ENCODE measurements around the gene NUDT12. TPM values are rescaled to one million over a fixed set of nuclear protein-coding genes. Genes with fewer than 3 reads are reported as not detected.

Gene NUDT12
- total RNA-seq (2022; extraction: Qiagen RNA extraction; ENCODE audit: low read depth): 0.98 to 1.8 TPM (median 1.6 TPM) in 5 replicates

DNA sequence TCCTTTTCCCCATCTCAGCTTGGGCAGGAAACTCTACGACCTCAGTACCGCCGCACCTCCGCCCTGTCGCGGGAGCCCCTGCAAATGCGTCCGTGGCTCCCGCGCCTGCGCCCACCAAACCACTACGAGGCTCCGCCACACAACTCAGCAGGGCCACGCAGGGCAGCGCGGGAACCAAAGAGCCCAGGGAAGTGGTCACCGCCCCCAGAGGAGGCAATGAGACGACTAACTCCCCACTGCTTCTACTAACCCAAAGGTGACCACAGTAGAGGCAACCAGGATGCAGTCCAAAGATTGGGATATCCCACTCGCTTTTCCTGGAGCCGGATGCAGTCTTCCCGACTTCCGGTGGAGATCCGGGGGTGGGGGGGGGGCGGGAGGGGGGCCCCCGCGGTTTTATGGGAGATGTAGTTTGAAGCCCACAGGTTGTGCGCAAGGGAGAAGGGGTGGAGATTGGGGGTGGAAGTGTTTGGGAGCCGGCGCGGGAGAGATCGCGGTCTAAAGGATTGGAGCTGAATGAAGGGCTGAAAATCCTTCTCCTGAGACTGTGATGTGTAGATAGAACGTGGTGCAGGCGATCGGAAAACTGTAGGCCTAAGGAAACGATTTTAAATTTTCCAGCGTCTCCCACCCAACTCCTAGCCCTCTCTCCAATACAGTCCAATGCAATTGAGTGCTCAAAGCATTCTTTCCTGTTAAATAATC, at the start of gene NUDT12:
Gene NUDT12 (minus strand): TSS at position 337 of the 705 bp plus-strand sequence. CDS start 2,541 bp downstream, outside the sequence.

